ENCODE data around the gene SDK2.

SDK2 gene

GRCh38 chr17:73394512-73395450 is 249.5 kb downstream of the SDK2 start:
- H3K27ac Mint-ChIP-seq: no peak overlapping the region
- no peaks in the 10 kb centered on the region for H3K4me1 Mint-ChIP-seq
- no peaks in the 10 kb centered on the region for H3K9me3 Mint-ChIP-seq
- H3K36me3 Mint-ChIP-seq: peaks cover 3% of the 10 kb centered on the region
- no peak overlapping the region for H3K4me3 Mint-ChIP-seq
- H3K27me3 Mint-ChIP-seq: no peaks in the 10 kb centered on the region

GRCh38 chr17:73393962-73394361 is 250.3 kb downstream of the SDK2 start:
- H3K27ac Mint-ChIP-seq: no peak overlapping the region
- no peaks in the 10 kb centered on the region for H3K4me1 Mint-ChIP-seq
- no peaks in the 10 kb centered on the region for H3K27me3 Mint-ChIP-seq
- no peak overlapping the region for H3K4me3 Mint-ChIP-seq
- peaks cover 3% of the 10 kb centered on the region for H3K36me3 Mint-ChIP-seq
- no peaks in the 10 kb centered on the region for H3K9me3 Mint-ChIP-seq

- Mint-ChIP-seq H3K4me3 (no peak overlapping the region), H3K36me3 (peaks cover 3% of the 10 kb centered on the region), H3K27ac (no peak overlapping the region), H3K9me3 (no peaks in the 10 kb centered on the region), H3K27me3 (no peaks in the 10 kb centered on the region), H3K4me1 (no peaks in the 10 kb centered on the region)
Observed at GRCh38 chr17:73393381-73393780, 250.9 kb downstream of the SDK2 start.

GRCh38 chr17:73391331-73392265 is 252.6 kb downstream of the SDK2 start:
- no peaks in the 10 kb centered on the region for H3K9me3 Mint-ChIP-seq
- no peak overlapping the region for H3K4me3 Mint-ChIP-seq
- H3K4me1 Mint-ChIP-seq: no peaks in the 10 kb centered on the region
- H3K36me3 Mint-ChIP-seq: no peaks in the 10 kb centered on the region
- no peaks in the 10 kb centered on the region for H3K27me3 Mint-ChIP-seq
- no peak overlapping the region for H3K27ac Mint-ChIP-seq

GRCh38 chr17:73390851-73391250 is 253.4 kb downstream of the SDK2 start:
- H3K27me3 Mint-ChIP-seq: no peaks in the 10 kb centered on the region
- H3K4me1 Mint-ChIP-seq: no peaks in the 10 kb centered on the region
- no peak overlapping the region for H3K27ac Mint-ChIP-seq
- no peak overlapping the region for H3K4me3 Mint-ChIP-seq
- H3K36me3 Mint-ChIP-seq: no peaks in the 10 kb centered on the region
- H3K9me3 Mint-ChIP-seq: no peaks in the 10 kb centered on the region

- H3K27ac Mint-ChIP-seq: no peak overlapping the region
- no peak overlapping the region for H3K4me3 Mint-ChIP-seq
- no peaks in the 10 kb centered on the region for H3K27me3 Mint-ChIP-seq
- H3K4me1 Mint-ChIP-seq: no peaks in the 10 kb centered on the region
- no peaks in the 10 kb centered on the region for H3K36me3 Mint-ChIP-seq
- H3K9me3 Mint-ChIP-seq: no peaks in the 10 kb centered on the region
Observed at GRCh38 chr17:73390221-73390620, 254.0 kb downstream of the SDK2 start.

- Mint-ChIP-seq H3K4me1 (no peaks in the 10 kb centered on the region), H3K36me3 (peaks cover 3% of the 10 kb centered on the region), H3K27me3 (no peaks in the 10 kb centered on the region), H3K27ac (no peak overlapping the region), H3K9me3 (no peaks in the 10 kb centered on the region), H3K4me3 (no peak overlapping the region)
Observed at GRCh38 chr17:73389411-73389810, 254.8 kb downstream of the SDK2 start.

- Mint-ChIP-seq H3K9me3 (no peaks in the 10 kb centered on the region), H3K27me3 (no peaks in the 10 kb centered on the region), H3K4me3 (no peak overlapping the region), H3K4me1 (no peaks in the 10 kb centered on the region), H3K36me3 (peaks cover 3% of the 10 kb centered on the region), H3K27ac (no peak overlapping the region)
Observed at GRCh38 chr17:73388578-73388905, 255.7 kb downstream of the SDK2 start.

- H3K4me1 Mint-ChIP-seq: no peaks in the 10 kb centered on the region
- H3K27me3 Mint-ChIP-seq: no peaks in the 10 kb centered on the region
- H3K27ac Mint-ChIP-seq: no peak overlapping the region
- H3K4me3 Mint-ChIP-seq: no peak overlapping the region
- peaks cover 3% of the 10 kb centered on the region for H3K36me3 Mint-ChIP-seq
- H3K9me3 Mint-ChIP-seq: no peaks in the 10 kb centered on the region
Observed at GRCh38 chr17:73387746-73388577, 256.3 kb downstream of the SDK2 start.

- H3K27me3 Mint-ChIP-seq: no peaks in the 10 kb centered on the region
- H3K4me3 Mint-ChIP-seq: no peak overlapping the region
- no peaks in the 10 kb centered on the region for H3K4me1 Mint-ChIP-seq
- H3K27ac Mint-ChIP-seq: no peak overlapping the region
- H3K9me3 Mint-ChIP-seq: no peaks in the 10 kb centered on the region
- H3K36me3 Mint-ChIP-seq: peaks cover 3% of the 10 kb centered on the region
Observed at GRCh38 chr17:73386561-73386960, 257.7 kb downstream of the SDK2 start.

- Mint-ChIP-seq H3K36me3 (peaks cover 3% of the 10 kb centered on the region), H3K4me1 (no peaks in the 10 kb centered on the region), H3K27me3 (no peaks in the 10 kb centered on the region), H3K4me3 (no peak overlapping the region), H3K27ac (no peak overlapping the region), H3K9me3 (no peaks in the 10 kb centered on the region)
Observed at GRCh38 chr17:73384926-73385325, 259.3 kb downstream of the SDK2 start.

- no peak overlapping the region for H3K27ac Mint-ChIP-seq
- H3K4me3 Mint-ChIP-seq: no peak overlapping the region
- no peaks in the 10 kb centered on the region for H3K4me1 Mint-ChIP-seq
- H3K36me3 Mint-ChIP-seq: peaks cover 3% of the 10 kb centered on the region
- H3K9me3 Mint-ChIP-seq: no peaks in the 10 kb centered on the region
- H3K27me3 Mint-ChIP-seq: no peaks in the 10 kb centered on the region
Observed at GRCh38 chr17:73380439-73381106, 263.7 kb downstream of the SDK2 start.

- Mint-ChIP-seq H3K27me3 (no peaks in the 10 kb centered on the region), H3K36me3 (no peaks in the 10 kb centered on the region), H3K9me3 (no peaks in the 10 kb centered on the region), H3K27ac (no peak overlapping the region), H3K4me3 (no peak overlapping the region), H3K4me1 (no peaks in the 10 kb centered on the region)
Observed at GRCh38 chr17:73379826-73380225, 264.4 kb downstream of the SDK2 start.

- Mint-ChIP-seq H3K9me3 (no peaks in the 10 kb centered on the region), H3K4me1 (no peaks in the 10 kb centered on the region), H3K27ac (no peak overlapping the region), H3K4me3 (no peak overlapping the region), H3K27me3 (no peaks in the 10 kb centered on the region), H3K36me3 (no peaks in the 10 kb centered on the region)
Observed at GRCh38 chr17:73378974-73379470, 265.2 kb downstream of the SDK2 start.

- H3K4me1 Mint-ChIP-seq: no peaks in the 10 kb centered on the region
Observed at GRCh38 chr17:73376636-73377035, 267.6 kb downstream of the SDK2 start.

More at GRCh38 chr17:73376636-73377035, 267.6 kb downstream of the SDK2 start:
- H3K9me3 Mint-ChIP-seq: no peaks in the 10 kb centered on the region
- H3K27me3 Mint-ChIP-seq: no peaks in the 10 kb centered on the region
- H3K4me3 Mint-ChIP-seq: no peak overlapping the region
- no peak overlapping the region for H3K27ac Mint-ChIP-seq
- no peaks in the 10 kb centered on the region for H3K36me3 Mint-ChIP-seq

Data from activated naive CD4-positive, alpha-beta T cell treated with anti-CD3 and anti-CD28 coated beads, Interleukin-2, amount 50 U/mL, for 24 hours (primary cell).